PC-9 (cell line): ENCODE measurements around the gene CD96. TPM values are rescaled to one million over a fixed set of nuclear protein-coding genes. Genes with fewer than 3 reads are reported as not detected.

ENCODE experiments used
- BruUV-seq: library from RNA; stranded (reverse); fragments of 400-500 nt; replicated peaks from 2 replicates; lab custom pipeline; 2021; lab: Mats Ljungman, UMichigan
- CTCF ChIA-PET: fragments of 300-600 bp; sonication (Branson Sonifier 250); formaldehyde crosslinking; loops from one replicate; lab custom pipeline; 2022; ENCODE audit warnings: antibody characterized with exemption; lab: Charles Lee
- POLR2A ChIA-PET: fragments of 300-600 bp; sonication (Branson Sonifier 250); formaldehyde crosslinking; loops from one replicate; lab custom pipeline; 2022; ENCODE audit warnings: antibody characterized with exemption; ENCODE audit not compliant: unreplicated experiment; lab: Charles Lee
- DNase-seq, 2 experiments: peaks; one replicate each; pipeline versions ENCODE4 v3.0.0 to v3.0.0-alpha.2; 2015 to 2022; ENCODE audit warnings: mixed read lengths in 1 of 2
- H2AFZ ChIP-seq: fragments of 200-600 bp; sonication (generic); 2 replicates; pipeline ENCODE4 v1.8.1; 2017; ENCODE audit warnings: antibody characterized with exemption
- H3F3A ChIP-seq: fragments of 200-600 bp; sonication (generic); 2 replicates; pipeline ENCODE4 v1.8.1; 2017; ENCODE audit warnings: antibody characterized with exemption, mild to moderate bottlenecking, low read depth; ENCODE audit not compliant: insufficient read depth
- H3K27ac ChIP-seq: fragments of 200-600 bp; sonication (generic); 2 replicates; pipeline ENCODE4 v1.6.1; 2016; ENCODE audit warnings: mixed run types
- H3K27me3 ChIP-seq: fragments of 200-600 bp; sonication (generic); 2 replicates; pipeline ENCODE4 v1.6.1; 2016; ENCODE audit warnings: low read depth, mixed run types; ENCODE audit not compliant: insufficient read depth
- H3K36me3 ChIP-seq: fragments of 200-600 bp; sonication (generic); 2 replicates; pipeline ENCODE4 v1.6.1; 2016; ENCODE audit warnings: low read depth, mixed run types
- H3K4me1 ChIP-seq: fragments of 200-600 bp; sonication (generic); replicated peaks from 2 replicates; pipeline ENCODE4 v1.6.1; 2016; ENCODE audit warnings: mixed run types; ENCODE audit not compliant: insufficient read depth
- H3K4me2 ChIP-seq: fragments of 200-600 bp; sonication (generic); 2 replicates; pipeline ENCODE4 v1.6.1; 2017; ENCODE audit warnings: mixed run types
- H3K4me3 ChIP-seq: fragments of 200-600 bp; sonication (generic); 2 replicates; pipeline ENCODE4 v1.6.1; 2016; ENCODE audit warnings: mixed run types
- H3K79me2 ChIP-seq: fragments of 200-600 bp; sonication (generic); 2 replicates; pipeline ENCODE4 v1.6.1; 2017; ENCODE audit warnings: low read depth, mixed run types
- H3K9me2 ChIP-seq: fragments of 200-600 bp; sonication (generic); 2 replicates; pipeline ENCODE4 v1.8.1; 2017; ENCODE audit warnings: mild to moderate bottlenecking; ENCODE audit not compliant: insufficient read depth
- H3K9me3 ChIP-seq: fragments of 200-600 bp; sonication (generic); 2 replicates; pipeline ENCODE4 v1.8.1; 2016; ENCODE audit warnings: low read depth; ENCODE audit not compliant: insufficient read depth
- H4K20me1 ChIP-seq: fragments of 200-600 bp; sonication (generic); 2 replicates; pipeline ENCODE4 v1.8.1; 2017; ENCODE audit not compliant: insufficient read depth
- CTCF ChIP-seq: fragments of 200-600 bp; sonication (generic); conservative IDR thresholded peaks from 2 replicates; pipeline ENCODE4 v1.6.1; 2017; ENCODE audit warnings: mixed run types, antibody characterized with exemption, mild to moderate bottlenecking, moderate library complexity
- EZH2 ChIP-seq: fragments of 200-600 bp; sonication (generic); IDR thresholded peaks from 2 replicates; pipeline ENCODE4 v1.8.0; 2017; ENCODE audit warnings: antibody characterized with exemption, low read depth
- intact Hi-C: fragments of 100-400 bp; cut with micrococcal nuclease; formaldehyde crosslinking; loops from one replicate; pipeline ENCODE4 v1.10.0; 2022; ENCODE audit not compliant: unreplicated experiment
- total RNA-seq: library from RNA; stranded (reverse); gene quantifications from 2 replicates; pipeline ENCODE4 v1.2.3, GENCODE V29; 2021

Gene CD96
- total RNA-seq, 1 experiment from 2014 or later: 0.11 TPM

GRCh38 chr3:111605018-111605417 is 63.0 kb downstream of the CD96 start:
- Histone ChIP-seq H3K79me2 (no peaks in the 10 kb centered on the region), H3K36me3 (no peaks in the 10 kb centered on the region), H3K4me1 (no peaks in the 10 kb centered on the region), H3K27ac (no peak overlapping the region), H3K9me3 (no peaks in the 10 kb centered on the region; the same call in 1 of the 2 replicates), H4K20me1 (no peaks in the 10 kb centered on the region), H3K27me3 (no peaks in the 10 kb centered on the region), H3K4me2 (no peak overlapping the region), H3K9me2 (no peaks in the 10 kb centered on the region), H2AFZ (no peak overlapping the region), H3F3A (no peaks in the 10 kb centered on the region), H3K4me3 (no peak overlapping the region)
- DNase-seq: no peak
- TF ChIP-seq CTCF: no peak
- no peak for TF ChIP-seq EZH2
- CTCF ChIA-PET: no interaction called here
- POLR2A ChIA-PET: no interaction called here
- intact Hi-C loops: no loop called here
- BruUV-seq: no TSS peak

GRCh38 chr3:111605493-111605892 is 63.5 kb downstream of the CD96 start:
- H3K4me3 ChIP-seq: no peak overlapping the region
- H3K9me2 ChIP-seq: no peaks in the 10 kb centered on the region
- intact Hi-C loops: no loop called here
- no peaks in the 10 kb centered on the region for H3K27me3 ChIP-seq
- H2AFZ ChIP-seq: no peak overlapping the region
- BruUV-seq: no TSS peak
- no peak for DNase-seq
- no peaks in the 10 kb centered on the region; the same call in 1 of the 2 replicates for H3K9me3 ChIP-seq
- H3F3A ChIP-seq: no peaks in the 10 kb centered on the region
- TF ChIP-seq CTCF (no peak), EZH2 (no peak)
- no peaks in the 10 kb centered on the region for H3K36me3 ChIP-seq
- no peak overlapping the region for H3K27ac ChIP-seq
- H3K4me2 ChIP-seq: no peak overlapping the region
- no peaks in the 10 kb centered on the region for H4K20me1 ChIP-seq
- no peaks in the 10 kb centered on the region for H3K4me1 ChIP-seq
- no peaks in the 10 kb centered on the region for H3K79me2 ChIP-seq
- ChIA-PET CTCF (no interaction called here), POLR2A (no interaction called here)

- no peak for TF ChIP-seq EZH2
- TF ChIP-seq CTCF: no peak
- Histone ChIP-seq H3F3A (no peaks in the 10 kb centered on the region), H3K9me2 (no peaks in the 10 kb centered on the region), H2AFZ (no peak overlapping the region), H3K27ac (no peak overlapping the region), H3K27me3 (no peaks in the 10 kb centered on the region), H4K20me1 (no peaks in the 10 kb centered on the region), H3K9me3 (no peaks in the 10 kb centered on the region; the same call in 1 of the 2 replicates), H3K4me3 (no peak overlapping the region), H3K36me3 (no peaks in the 10 kb centered on the region), H3K79me2 (no peaks in the 10 kb centered on the region), H3K4me1 (no peaks in the 10 kb centered on the region), H3K4me2 (no peak overlapping the region)
- no peak for DNase-seq
- intact Hi-C loops: no loop called here
- ChIA-PET POLR2A (no interaction called here), CTCF (no interaction called here)
- BruUV-seq: no TSS peak
These were observed 65.4 kb downstream of the CD96 start for GRCh38 chr3:111607240-111607920.
